ENCODE data around the gene SYT11.
"Not testable (repeated sequence)": the region's sequence is repeated elsewhere in the genome, so short reads cannot be mapped to it uniquely, and the experiment has no call there.

The SYT11 gene

DNA sequence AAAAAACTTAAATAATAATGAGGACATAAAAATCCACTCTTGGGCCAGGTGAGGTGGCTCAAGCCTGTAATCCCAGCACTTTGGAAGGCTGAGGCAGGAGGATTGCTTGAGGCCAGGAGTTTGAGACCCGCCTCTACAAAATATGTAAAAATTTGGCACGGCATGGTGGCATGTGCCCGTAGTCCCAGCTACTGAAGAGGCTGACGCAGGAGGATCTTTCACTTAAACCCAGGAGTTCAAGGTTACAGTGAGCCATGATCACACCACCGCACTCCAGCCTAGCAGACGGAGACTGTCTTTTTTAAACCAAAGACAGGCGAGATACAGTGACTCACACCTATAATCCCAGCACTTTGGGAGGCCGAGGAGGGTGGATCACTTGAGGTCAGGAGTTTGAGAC, 37.1 kb downstream of the SYT11 start:
- DNase-seq (ENCODE audit: low read depth, low spot score), result not testable (repeated sequence)

DNA sequence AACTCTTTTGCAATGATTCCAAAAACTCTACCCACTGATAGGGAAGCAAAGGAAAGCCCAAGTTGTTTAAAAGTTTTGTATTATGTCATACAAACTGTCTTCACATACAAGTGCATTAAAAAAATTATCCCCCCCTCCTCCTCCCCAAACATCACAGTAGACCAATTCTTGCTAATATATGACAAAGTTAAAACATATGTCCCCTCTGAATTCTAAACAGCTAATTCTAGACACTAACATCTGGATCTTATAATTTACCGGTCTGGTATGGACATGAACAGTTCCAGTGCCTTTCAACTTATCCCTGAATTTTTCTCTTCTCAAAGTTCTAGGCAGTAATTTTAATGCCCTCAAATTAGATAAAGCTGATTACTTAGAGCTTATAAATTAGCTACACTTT, 38.4 kb downstream of the SYT11 start:
- no peak for DNase-seq (ENCODE audit: low read depth, low spot score)

GRCh38 chr1:155898888-155899287, 39.5 kb downstream of the SYT11 start:
- no peak for DNase-seq (ENCODE audit: low read depth, low spot score)

DNA sequence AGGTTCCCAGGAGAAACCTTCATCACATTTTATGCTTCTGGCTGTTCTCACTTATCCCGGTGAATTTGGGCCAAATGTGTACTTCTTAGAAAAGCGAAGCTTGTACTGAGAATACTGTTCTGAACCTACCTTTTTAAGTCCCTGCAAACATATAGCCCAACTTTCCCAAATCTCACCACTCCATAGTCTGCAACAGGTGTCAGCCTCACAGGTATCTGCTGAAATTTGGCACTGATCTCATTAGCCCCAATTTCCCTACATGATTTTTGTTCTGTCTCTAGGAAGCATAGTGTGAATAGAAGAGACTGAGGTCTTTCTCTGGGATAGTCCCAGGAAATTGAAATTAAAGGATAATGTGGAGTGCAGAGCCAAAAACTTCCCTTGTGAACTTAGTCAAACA, 40.3 kb downstream of the SYT11 start:
- DNase-seq (ENCODE audit: low read depth, low spot score), result no peak

DNA sequence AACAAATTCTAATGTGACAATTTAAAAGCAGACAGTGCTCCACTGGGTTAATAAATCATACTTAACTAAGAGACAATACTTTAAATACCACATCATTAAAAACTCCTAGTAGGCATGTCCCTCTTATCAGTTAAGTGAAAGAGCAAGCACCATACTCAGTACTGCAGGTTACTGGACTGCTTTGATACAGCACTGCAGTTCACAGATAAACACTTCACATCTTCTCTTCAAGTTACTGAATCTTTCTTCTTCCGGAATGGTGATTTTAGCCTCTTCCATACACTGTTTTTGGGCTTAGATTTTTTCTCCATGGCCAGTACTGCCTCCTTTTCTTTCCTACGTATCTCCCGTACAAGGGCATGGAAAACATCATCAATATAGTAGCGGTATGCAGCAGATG, 40.8 kb downstream of the SYT11 start:
- no peak for DNase-seq (ENCODE audit: low read depth, low spot score)

- DNase-seq (ENCODE audit: low read depth, low spot score), result no peak
These were observed 44.9 kb downstream of the SYT11 start for GRCh38 chr1:155904261-155904660.

DNA sequence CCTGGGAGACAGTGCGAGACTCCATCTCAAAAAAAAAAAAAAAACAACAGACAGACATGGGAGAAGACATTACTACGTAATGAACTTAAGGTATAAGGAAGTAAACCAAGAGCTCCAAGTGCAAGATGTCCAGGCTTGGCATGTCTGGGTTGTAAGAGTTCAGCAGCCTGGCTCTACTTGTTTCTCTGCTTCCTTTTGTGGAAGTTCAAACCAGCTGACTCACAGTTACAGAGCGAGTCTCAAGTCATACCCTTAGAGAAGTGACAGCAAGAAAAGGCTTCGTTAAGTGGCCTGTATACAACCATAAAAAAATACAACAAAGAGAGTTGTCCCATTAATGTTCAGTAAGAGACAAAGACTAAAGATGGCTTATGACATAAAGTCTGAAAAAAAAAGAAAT, 50.5 kb downstream of the SYT11 start:
- no peak for DNase-seq (ENCODE audit: low read depth, low spot score)

DNA sequence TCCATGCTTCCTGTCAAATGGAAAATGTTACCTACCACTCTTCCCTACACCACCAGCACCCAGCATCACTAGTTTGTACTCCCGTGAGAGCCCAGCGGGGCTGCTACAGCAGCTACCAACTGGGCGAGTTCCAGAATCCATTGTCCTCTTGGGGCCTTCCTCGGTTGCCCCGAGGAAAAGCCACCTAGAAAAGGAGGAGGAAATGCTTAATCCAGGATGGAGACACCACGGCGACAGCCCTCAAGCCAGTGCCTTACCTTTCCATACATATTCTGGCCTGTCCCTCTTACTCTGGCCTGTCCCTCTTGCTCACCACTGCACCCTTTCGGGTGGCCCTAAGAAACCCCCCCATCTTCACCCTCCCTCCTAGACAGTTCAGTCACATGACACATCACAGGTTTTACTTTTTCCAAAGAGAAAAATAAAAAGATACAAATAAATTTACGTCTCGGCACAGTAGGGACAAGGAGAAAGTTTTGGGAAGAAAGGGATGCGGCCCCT, 51.3 kb downstream of the SYT11 start:
- DNase-seq (ENCODE audit: low read depth, low spot score), result no peak

DNA sequence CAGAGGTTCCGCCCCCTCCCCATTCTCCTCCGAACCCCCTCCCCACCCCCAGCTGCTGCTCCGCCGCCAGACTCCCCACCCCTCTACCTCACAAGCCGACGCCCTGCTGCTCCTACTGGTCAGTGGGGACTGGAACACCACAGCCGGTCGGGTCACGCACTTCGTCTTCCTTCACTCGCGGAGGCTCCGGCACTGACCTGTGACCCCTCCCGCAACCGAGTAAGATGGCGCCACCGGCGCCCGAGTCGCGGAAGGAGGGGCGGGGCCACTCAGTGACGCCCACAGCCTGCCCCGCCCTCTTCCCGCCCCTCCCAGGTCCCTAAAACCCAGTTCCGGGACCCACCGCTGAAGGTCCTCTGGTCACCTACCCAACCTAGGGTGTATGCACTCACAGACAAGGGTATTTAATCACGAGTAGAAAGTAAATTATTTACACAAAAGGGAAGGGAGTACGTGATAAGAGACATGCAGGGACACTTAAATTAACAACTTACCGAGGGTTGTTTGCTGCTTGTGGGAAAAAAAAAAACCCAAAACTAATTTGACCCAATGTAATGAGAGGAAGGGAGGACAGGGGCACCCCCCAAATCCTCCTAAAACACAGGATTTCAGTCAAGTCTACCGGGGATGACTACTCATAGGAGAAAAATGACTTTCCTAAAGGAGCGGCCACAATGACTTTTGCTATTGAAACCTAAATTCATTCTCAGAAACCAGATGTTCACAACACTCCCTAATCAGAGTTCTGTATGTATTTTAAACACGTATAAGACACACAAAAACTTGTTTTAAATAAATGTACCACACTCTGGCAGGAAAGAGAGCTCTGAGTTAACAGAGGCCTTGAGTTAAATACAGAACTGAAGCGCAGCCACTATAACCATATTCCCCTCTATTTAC, 52.0 kb downstream of the SYT11 start, which contains the start of gene RIT1:
Gene RIT1 (minus strand): TSS at position 194 of the 900 bp plus-strand sequence. CDS start 588 bp downstream, outside the sequence.
- peak; percentile 62 for DNase-seq (ENCODE audit: low read depth, low spot score)

DNA sequence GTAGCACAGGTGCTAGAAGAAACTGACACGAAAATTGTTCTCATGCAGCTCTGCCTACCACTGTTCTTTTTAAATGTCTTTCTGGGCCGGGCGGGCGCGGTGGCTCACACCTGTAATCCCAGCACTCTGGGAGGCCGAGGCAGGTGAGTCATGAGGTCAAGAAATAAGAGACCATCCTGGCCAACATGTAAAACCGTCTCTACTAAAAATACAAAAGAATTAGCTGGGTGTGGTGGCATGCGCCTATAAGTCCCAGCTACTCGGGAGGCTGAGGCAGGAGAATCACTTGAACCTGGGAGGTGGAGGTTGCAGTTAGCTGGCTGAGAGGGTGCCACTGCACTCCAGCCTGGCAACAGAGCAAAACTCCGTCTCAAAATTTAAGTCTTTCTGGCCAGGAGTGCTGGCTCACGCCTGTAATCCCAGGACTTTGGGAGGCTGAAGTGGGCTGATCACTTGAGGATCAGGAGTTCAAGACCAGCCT, 52.7 kb downstream of the SYT11 start:
- DNase-seq (ENCODE audit: low read depth, low spot score), result no peak

DNA sequence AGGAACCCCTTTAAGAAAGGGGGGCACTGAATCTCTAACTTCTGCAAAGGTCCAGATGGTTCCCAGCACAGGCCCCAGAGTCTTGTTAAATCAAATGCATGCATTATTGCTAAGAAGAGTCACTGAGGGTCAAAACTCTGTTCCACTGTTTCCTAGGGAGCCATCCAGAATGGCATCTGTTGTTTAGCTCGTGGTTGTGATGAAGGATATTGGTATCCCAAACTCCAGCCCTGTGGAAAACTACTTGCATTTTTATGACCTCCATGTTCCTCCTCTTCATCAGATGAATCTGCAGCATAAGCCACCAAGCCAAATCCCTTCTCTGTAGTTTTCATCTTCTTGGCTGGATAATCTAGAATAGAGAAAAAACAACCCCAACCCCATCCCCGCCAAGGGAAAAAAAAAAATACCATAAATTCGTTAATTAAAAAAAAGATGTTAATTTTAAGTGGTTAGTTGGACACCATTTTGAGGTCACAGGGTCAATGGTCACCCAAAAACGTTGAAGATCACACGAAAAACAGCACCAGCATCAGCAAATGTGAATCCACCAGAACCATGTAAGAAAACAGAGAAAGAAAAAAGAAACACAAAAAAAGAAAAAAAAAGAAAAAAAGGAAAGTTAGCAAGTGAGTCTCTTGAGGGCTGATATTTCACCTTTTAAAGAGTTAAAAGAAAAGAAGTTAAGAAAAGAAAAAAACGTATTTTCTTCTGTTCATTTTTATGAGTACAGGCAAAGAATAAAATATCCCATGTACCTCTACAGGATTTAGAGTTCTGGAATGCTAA, 54.8 kb downstream of the SYT11 start:
- no peak for DNase-seq (ENCODE audit: low read depth, low spot score)

DNA sequence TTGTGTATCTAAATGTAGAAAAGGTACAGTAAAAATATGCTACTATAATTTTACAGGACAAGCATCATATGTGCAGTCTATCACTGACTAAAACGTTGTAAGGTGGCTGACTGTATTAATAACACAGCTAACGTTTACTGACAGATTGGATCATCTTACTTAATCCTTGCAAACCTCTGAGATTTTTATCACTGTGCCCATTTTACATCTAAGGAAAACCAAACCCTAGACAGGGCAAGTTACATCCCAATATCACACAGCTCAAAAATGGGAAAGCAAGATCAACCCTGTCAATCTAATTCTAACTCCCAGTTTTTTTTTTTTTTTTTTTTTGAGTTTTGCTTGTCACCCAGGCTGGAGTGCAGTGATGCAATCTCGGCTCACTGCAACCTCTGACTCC, 59.3 kb downstream of the SYT11 start:
- DNase-seq (ENCODE audit: low read depth, low spot score), result no peak

DNA sequence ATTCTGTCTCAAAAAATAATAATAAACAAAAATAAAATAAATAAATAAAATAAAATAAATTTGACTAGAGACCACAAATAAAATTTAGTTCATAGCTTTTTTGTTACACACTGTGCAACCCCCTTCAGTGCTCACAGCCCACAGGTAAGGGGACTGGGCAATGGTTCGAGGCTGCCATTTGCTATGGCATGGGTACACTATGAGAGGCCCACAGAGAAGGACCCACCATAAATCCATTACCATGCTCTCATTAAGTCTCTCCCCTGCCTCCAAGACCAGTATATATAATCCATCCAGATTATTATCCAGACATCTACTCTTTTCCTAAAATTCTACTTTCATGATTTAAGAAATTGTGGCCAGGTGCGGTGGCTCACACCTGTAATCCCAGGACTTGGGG, 60.4 kb downstream of the SYT11 start:
- DNase-seq (ENCODE audit: low read depth, low spot score), result no peak

GRCh38 chr1:155920717-155921116, 61.4 kb downstream of the SYT11 start:
- no peak for DNase-seq (ENCODE audit: low read depth, low spot score)

DNA sequence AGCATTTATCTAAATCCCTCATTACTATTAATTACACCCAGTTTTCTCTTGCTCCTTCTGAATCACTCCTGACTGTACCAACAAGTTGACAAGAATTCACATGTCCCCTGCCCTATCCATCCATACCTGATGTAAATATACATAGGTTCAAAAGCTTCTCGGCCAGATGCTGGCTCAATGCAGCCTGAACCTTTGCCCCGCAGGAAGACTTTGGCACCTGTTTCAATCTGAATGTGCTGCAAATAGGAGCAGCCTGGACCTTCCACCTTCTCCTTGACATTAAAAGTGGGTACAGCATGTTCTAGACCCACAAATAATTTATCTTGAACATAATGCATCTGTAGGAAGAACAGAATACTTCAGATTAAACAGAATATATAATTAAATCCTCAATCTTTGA, 66.1 kb downstream of the SYT11 start:
- DNase-seq (ENCODE audit: low read depth, low spot score), result no peak

DNA sequence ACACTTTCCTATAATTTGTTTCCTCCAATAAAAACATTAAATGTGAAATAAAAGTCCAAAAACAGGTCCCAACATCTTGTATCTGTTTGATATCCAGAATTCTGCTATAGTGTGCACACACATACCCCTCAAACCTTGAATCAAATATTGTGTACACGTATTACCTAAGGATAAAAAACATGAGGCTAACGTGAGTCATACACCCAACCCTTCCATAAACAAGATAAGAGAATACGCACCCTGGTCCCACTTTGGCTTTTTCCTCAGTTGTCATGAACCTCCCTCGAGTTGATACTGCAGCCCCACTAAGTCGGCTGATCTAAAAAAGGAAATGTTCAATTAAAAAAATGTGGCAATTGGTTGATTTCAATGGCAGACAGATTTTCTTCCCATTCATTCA, 69.7 kb downstream of the SYT11 start:
- no peak for DNase-seq (ENCODE audit: low read depth, low spot score)

DNA sequence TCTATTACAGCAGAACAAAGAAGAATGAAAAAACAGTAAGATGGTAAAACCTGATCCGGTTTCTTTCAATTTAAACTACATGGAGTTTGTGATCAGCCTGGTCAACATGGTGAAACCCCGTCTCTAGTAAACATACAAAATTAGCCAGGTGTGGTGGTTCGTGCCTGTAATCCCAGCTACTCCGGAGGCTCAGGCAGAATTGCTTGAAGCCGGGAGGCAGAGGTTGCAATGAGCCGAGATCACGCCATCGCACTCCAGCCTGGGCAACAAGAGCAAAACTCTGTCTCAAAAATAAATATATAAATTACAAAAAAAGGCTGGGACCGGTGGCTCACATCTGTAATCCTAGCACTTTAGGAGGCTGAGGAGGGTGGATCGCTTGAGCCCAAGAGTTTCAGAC, 71.4 kb downstream of the SYT11 start:
- not testable (repeated sequence) for DNase-seq (ENCODE audit: low read depth, low spot score)

GRCh38 chr1:155931332-155932038, 72.1 kb downstream of the SYT11 start:
- no peak for DNase-seq (ENCODE audit: low read depth, low spot score)

DNA sequence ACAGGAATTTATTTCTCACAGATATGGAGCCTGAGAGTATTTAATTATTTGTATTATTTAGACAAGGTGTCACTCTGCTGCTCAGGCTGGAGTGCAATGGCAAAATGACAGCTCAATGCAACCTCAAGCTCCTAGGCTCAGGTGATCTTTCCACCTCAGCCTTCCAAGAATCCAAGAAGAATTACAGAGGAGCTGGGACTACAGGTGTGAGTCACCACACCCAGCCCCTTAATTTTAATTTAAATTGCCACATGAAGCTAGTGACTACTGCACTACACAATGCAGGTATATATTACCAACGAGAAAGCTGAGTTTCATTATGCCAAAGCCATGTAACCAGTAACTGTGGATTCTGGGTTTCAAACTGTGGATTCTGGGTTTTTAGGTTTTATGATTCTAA, 72.7 kb downstream of the SYT11 start:
- DNase-seq (ENCODE audit: low read depth, low spot score), result no peak

- DNase-seq (ENCODE audit: low read depth, low spot score), result no peak
These were observed 73.1 kb downstream of the SYT11 start for GRCh38 chr1:155932487-155932886.

DNA sequence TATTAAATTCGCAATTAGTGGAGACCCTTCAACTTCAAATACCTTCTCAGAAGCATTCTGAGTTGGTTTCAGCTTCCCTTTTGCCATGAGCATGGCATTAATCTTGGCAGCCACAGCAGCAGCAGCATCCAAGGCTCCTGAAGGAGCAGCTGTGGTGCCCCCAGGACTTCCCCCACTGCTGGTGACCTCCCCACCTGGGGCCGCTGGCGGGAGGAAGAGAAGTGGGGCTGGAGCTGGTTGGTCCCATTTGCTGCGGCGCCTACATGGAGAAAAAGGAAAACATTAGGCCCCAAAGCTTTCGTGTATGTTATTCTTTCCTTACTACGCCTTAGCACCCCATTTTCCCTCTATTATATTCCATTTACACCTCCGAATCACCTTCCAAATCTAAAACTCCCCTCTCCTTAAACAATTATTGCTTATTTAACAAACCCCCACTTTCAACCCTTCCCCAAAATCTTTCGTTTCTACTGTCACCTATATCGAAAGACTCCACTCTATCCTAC, 74.3 kb downstream of the SYT11 start:
- DNase-seq (ENCODE audit: low read depth, low spot score), result no peak
